Keratinocyte (primary cell): Measurements from ENCODE around the gene MAD1L1. TPM values are rescaled to one million over a fixed set of nuclear protein-coding genes. Genes with fewer than 3 reads are reported as not detected.

ENCODE experiments used
- DNase-seq: peaks from one replicate; pipeline ENCODE4 v3.0.0-alpha.2; 2011; ENCODE audit warnings: low read depth, missing footprints, low spot score
- FAIRE-seq: peaks from 2 replicates; lab custom pipeline; 2011; peaks lifted over from hg19 to GRCh38; lab: Jason Lieb, UNC
- H2AFZ ChIP-seq: 2 replicates; pipeline ENCODE4 v1.6.0; 2012; ENCODE audit warnings: low read length, control low read depth, inconsistent platforms; ENCODE audit not compliant: control insufficient read depth
- H3K27ac ChIP-seq: 2 replicates; pipeline ENCODE4 v1.5.1; 2011; ENCODE audit warnings: low read length; ENCODE audit not compliant: control insufficient read depth, insufficient read depth
- H3K27me3 ChIP-seq: 3 replicates; pipeline ENCODE4 v1.6.0; 2011; ENCODE audit warnings: low read length; ENCODE audit not compliant: control insufficient read depth, insufficient read depth; ENCODE audit errors: extremely low read depth
- H3K36me3 ChIP-seq, 2 experiments: 2 replicates in 1 of 2; 3 replicates in 1 of 2; pipeline ENCODE4 v1.5.1; 2011; ENCODE audit warnings: low read length in 2 of 2, mild to moderate bottlenecking in 1 of 2; ENCODE audit not compliant: control insufficient read depth in 2 of 2, insufficient read depth in 2 of 2; ENCODE audit errors: extremely low read depth in 1 of 2
- H3K4me1 ChIP-seq: 3 replicates; pipeline ENCODE4 v1.5.1; 2011; ENCODE audit warnings: low read length; ENCODE audit not compliant: control insufficient read depth, insufficient read depth; ENCODE audit errors: extremely low read depth
- H3K4me2 ChIP-seq: 3 replicates; pipeline ENCODE4 v1.6.0; 2011; ENCODE audit warnings: low read depth, low read length; ENCODE audit not compliant: control insufficient read depth, insufficient read depth; ENCODE audit errors: extremely low read depth
- H3K4me3 ChIP-seq, 3 experiments: fragments of 200-600 bp in 1 of 3; sonication (generic) in 1 of 3; 2 replicates in 2 of 3; 3 replicates in 1 of 3; pipeline ENCODE4 v1.5.1; 2011 to 2016; ENCODE audit warnings: low read length in 3 of 3, mild to moderate bottlenecking in 3 of 3, control low read depth in 2 of 3, inconsistent platforms in 1 of 3, low read depth in 1 of 3, mixed read lengths in 1 of 3, mixed run types in 1 of 3, moderate library complexity in 1 of 3; ENCODE audit not compliant: control insufficient read depth in 2 of 3, insufficient read depth in 2 of 3; ENCODE audit errors: extremely low read depth in 1 of 3
- H3K79me2 ChIP-seq: 2 replicates; pipeline ENCODE4 v1.6.0; 2012; ENCODE audit warnings: low read length; ENCODE audit not compliant: control insufficient read depth, insufficient read depth
- H3K9ac ChIP-seq: 3 replicates; pipeline ENCODE4 v1.6.0; 2011; ENCODE audit warnings: low read length; ENCODE audit not compliant: control insufficient read depth, insufficient read depth; ENCODE audit errors: extremely low read depth
- H3K9me1 ChIP-seq: 3 replicates; pipeline ENCODE4 v1.6.0; 2011; ENCODE audit warnings: low read length; ENCODE audit not compliant: control insufficient read depth, insufficient read depth; ENCODE audit errors: extremely low read depth
- H3K9me3 ChIP-seq: 2 replicates; pipeline ENCODE4 v1.5.1; 2012; ENCODE audit warnings: low read depth, low read length; ENCODE audit not compliant: control insufficient read depth
- H4K20me1 ChIP-seq: 3 replicates; pipeline ENCODE4 v1.6.0; 2011; ENCODE audit warnings: low read length; ENCODE audit not compliant: control insufficient read depth, insufficient read depth; ENCODE audit errors: extremely low read depth
- CTCF ChIP-seq, 3 experiments: IDR thresholded peaks in 1 of 3; conservative IDR thresholded peaks in 1 of 3; optimal IDR thresholded peaks in 1 of 3; 2 replicates in 2 of 3; 3 replicates in 1 of 3; pipeline versions ENCODE3 to v1.5.1; 2011; ENCODE audit warnings: low read length in 3 of 3, mild to moderate bottlenecking in 3 of 3, moderate library complexity in 2 of 3, control low read depth in 1 of 3, inconsistent platforms in 1 of 3; ENCODE audit not compliant: insufficient read depth in 2 of 3; ENCODE audit errors: extremely low read depth in 1 of 3
- EZH2 ChIP-seq: IDR thresholded peaks from one replicate; pipeline ENCODE4 v1.6.1; 2012; ENCODE audit warnings: inconsistent platforms, mild to moderate bottlenecking, low read length, moderate library complexity
- dilution Hi-C: fragments of 300-500 bp; cut with MboI; formaldehyde crosslinking; loops from one replicate; pipeline ENCODE4 v1.7.0; 2020; ENCODE audit warnings: low sequenced_read_pairs; ENCODE audit not compliant: extremely low pct_ligation_motif_present
- polyA plus RNA-seq, 5 experiments: library from polyadenylated mRNA; depleted of rRNA in 3 of 5; stranded (reverse) in 3 of 5; stranded (forward) in 1 of 5; unstranded in 1 of 5; fragments of >200 nt; gene quantifications; 1 replicate in 1 of 5; 2 replicates in 3 of 5; 3 replicates in 1 of 5; pipeline versions ENCODE4 v1.2.1 to v1.2.3, GENCODE V29; 2011 to 2012; ENCODE audit warnings: missing spikeins in 2 of 5, low read depth in 1 of 5, low replicate concordance in 1 of 5

MAD1L1 gene
- polyA plus RNA-seq, 1 donor (not counting 4 experiments of a cell fraction or from before 2014, with no cell fraction given), result 18.0 TPM

GRCh38 chr7:2148189-2148588, 84.6 kb downstream of the MAD1L1 start:
- Histone ChIP-seq H3K36me3 (peaks cover 23 to 35% of the 10 kb centered on the region in 2 experiments), H3K9me3 (no peaks in the 10 kb centered on the region), H4K20me1 (peaks cover 4% of the 10 kb centered on the region), H3K4me2 (no peak overlapping the region), H3K9me1 (no peaks in the 10 kb centered on the region), H3K4me3 (no peak overlapping the region), H3K27ac (no peak overlapping the region), H3K4me1 (no peaks in the 10 kb centered on the region), H3K79me2 (no peaks in the 10 kb centered on the region), H3K27me3 (no peaks in the 10 kb centered on the region), H2AFZ (no peak overlapping the region), H3K9ac (no peak overlapping the region)
- DNase-seq (no peak), FAIRE-seq (no peak)
- TF ChIP-seq CTCF (optimal IDR thresholded peaks at IDR 0.05 in 1 of 3, IDR thresholded peaks at IDR 0.05 in 1 of 3, conservative IDR thresholded peaks at IDR 0.05 in 1 of 3; ENCODE audit: extremely low read depth in 1 of 3, insufficient read depth in 2 of 3, low read length in 3 of 3), result peak in 1 of 3 experiments; percentile 14
- TF ChIP-seq EZH2, result no peak
- dilution Hi-C loops, result no loop called here

GRCh38 chr7:2146676-2147472, 85.9 kb downstream of the MAD1L1 start:
- Histone ChIP-seq H3K36me3 (peaks cover 23 to 29% of the 10 kb centered on the region in 2 experiments), H3K27me3 (no peaks in the 10 kb centered on the region), H2AFZ (no peak overlapping the region), H3K27ac (no peak overlapping the region), H3K4me2 (no peak overlapping the region), H3K9ac (no peak overlapping the region), H3K9me1 (no peaks in the 10 kb centered on the region), H3K4me1 (no peaks in the 10 kb centered on the region), H3K79me2 (no peaks in the 10 kb centered on the region), H3K9me3 (no peaks in the 10 kb centered on the region), H3K4me3 (no peak overlapping the region), H4K20me1 (peaks cover 4% of the 10 kb centered on the region)
- no peak for TF ChIP-seq EZH2
- TF ChIP-seq CTCF (optimal IDR thresholded peaks at IDR 0.05 in 1 of 3, IDR thresholded peaks at IDR 0.05 in 1 of 3, conservative IDR thresholded peaks at IDR 0.05 in 1 of 3; ENCODE audit: extremely low read depth in 1 of 3, insufficient read depth in 2 of 3, low read length in 3 of 3), result no peak
- DNase-seq (no peak), FAIRE-seq (no peak)
- dilution Hi-C loops, result no loop called here
